AG08396 (cell line): Measurements from ENCODE around the gene PSME4.
"Not testable (repeated sequence)": the region's sequence is repeated elsewhere in the genome, so short reads cannot be mapped to it uniquely, and the experiment has no call there.

ENCODE experiments used
- DNase-seq: peaks from one replicate; pipeline ENCODE4 v3.0.0; 2012; ENCODE audit warnings: low spot score, mixed read lengths

Gene PSME4

GRCh38 chr2:53886406-53887280, 84.2 kb downstream of the PSME4 start:
- no peak for DNase-seq

GRCh38 chr2:53884883-53885282, 85.9 kb downstream of the PSME4 start:
- no peak for DNase-seq

DNA sequence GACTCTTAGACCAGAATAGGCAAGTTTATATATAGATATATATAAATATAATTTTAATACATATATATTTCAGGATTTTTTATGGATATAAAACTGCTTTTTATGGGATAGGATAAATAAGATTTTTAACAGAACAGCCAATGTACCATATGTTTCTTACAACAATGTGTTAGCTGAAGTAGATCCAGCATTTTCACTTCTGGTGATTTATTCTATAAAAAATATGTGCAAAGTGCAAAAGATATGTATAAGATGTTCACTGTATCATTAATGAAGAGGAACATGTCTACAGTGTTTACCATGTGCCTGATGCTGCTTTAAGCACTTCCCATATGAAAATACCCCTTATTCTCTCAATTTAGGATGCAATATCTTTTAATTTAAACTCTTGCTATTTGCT, 88.8 kb downstream of the PSME4 start:
- DNase-seq = no peak

GRCh38 chr2:53881360-53881759, 89.4 kb downstream of the PSME4 start:
- DNase-seq = no peak

DNA sequence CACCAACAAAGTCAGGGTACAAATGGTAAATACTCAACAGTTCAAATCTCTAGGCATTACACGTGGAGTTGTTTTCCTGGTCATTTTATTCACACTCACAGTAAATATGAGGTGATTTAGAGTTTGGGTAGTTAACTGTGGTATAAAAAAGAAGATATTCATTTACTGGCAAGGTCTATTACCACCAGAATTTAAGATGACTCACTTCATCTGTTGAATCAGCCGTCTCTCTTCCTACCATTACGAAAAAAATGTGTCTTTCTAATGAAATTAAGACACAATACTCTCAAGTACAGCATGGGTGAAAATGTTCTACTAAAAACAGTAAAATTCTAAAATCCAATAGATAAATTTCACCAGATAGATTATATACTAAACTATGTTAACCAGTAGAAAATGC, 90.0 kb downstream of the PSME4 start:
- peak; percentile 22 for DNase-seq

GRCh38 chr2:53877556-53877955, 93.2 kb downstream of the PSME4 start:
- no peak for DNase-seq

- DNase-seq = no peak
Observed at GRCh38 chr2:53877112-53877511, 93.7 kb downstream of the PSME4 start.

- no peak for DNase-seq
Observed at GRCh38 chr2:53874401-53874950, 96.3 kb downstream of the PSME4 start.

DNA sequence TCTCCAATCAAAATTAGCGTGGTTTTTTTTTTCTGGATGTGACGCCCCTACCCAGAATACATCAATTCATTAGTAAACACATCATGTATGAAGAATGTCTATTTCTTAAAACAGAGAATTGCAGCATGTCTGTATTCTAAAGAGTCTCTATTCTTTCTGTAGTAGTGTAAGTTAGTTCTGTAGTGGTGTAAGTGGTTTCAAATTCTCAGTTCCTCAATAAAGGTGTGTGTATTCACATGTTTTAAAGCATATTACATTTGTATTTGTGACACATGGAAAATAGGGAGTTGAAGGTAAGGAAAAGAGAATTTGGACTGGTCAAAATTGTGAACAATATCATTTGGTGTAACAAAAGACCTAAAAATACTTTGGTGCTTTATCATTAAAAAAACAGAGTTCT, 103.0 kb downstream of the PSME4 start:
- DNase-seq = no peak

DNA sequence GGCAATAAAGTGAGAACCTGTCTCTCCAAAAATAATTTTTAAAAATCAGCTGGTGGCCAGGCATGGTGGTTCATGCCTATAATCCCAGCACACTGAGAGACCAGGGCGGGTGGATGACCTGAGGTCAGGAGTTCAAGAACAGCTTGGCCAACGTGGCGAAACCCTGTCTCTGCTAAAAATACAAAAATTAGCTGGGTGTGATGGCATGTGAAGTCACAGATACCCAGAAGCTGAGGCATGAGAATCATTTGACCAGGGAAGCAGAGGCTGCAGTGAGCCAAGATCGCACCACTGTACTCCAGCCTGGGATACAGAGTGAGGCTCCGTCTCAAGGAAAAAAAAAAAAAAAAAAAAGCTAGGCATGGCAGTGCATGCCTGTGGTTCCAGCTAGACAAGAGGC, 103.6 kb downstream of the PSME4 start:
- no peak for DNase-seq

DNA sequence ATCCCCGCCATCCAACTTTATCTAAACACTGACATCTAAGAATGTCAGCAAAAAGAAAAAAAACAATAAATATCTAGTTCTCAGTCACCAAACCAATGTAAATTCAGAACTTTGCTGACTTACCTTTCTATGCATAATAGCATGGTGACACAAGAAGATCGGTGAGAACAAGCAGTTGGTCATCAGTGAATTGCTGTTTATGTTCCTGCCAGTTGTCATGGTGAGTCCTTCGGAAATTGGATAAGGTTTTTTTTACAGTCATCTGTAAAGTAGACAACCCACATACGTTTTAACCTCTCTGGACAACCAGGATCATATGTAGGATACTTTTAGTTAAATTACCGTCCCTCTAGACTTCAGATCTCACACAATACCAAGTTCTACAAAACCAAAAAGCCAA, 104.8 kb downstream of the PSME4 start:
- DNase-seq = no peak

- no peak for DNase-seq
Observed at GRCh38 chr2:53865264-53865663, 105.5 kb downstream of the PSME4 start.

DNA sequence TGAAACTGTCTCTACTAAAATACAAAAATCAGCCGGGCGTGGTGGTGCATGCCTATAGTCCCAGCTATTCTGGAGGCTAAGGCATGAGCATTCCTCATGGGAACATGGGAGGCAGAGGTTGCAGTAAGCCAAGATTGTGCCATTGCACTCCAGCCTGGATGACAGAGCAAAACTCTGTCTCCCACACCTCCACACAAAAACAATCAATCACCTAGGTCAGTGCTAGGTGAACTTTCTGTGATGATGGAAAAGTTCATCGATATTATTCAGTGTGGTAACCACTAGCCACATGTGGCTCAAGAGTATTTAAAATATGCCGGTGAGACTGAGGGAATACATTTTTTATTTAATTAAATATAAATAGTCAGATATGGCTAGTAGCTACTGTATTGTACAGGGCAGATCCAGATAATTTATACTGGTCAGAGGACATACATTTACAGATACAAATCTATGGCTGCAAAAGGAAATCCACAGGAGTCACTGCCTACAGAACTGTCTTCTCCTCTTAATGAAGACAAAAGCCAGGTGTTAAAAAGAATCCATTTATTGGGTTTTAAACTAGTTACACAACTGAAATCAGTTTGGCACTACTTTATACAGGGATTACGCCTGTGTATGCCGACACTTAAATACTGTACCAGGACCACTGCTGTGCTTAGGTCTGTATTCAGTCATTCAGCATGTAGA, 107.1 kb downstream of the PSME4 start:
- DNase-seq = no peak

DNA sequence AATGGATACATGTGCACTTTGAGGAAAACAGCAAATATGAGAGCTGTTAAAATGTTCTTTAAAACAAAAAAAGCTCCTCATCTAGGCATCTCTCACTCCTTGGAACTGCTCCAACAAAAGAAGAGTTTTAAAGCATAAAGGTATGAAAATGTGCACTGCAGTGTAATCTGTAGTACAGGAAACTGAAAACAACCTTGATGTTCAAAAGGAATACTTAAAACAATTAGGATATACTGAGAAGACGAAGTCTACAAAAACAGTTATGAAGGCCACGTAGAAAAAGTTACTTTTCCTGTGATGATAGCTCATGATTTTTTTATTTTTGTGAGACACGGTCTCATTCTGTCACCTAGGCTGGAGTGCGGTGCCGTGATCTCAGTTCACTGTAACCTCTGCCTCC, 109.0 kb downstream of the PSME4 start:
- no peak for DNase-seq

GRCh38 chr2:53859206-53860181, 111.3 kb downstream of the PSME4 start, which contains the start of gene GPR75:
Gene GPR75, minus strand, starts transcription at chr2:53859967. Its CDS starts 5,211 bp downstream, at chr2:53854756.
- peak; percentile 82 for DNase-seq

GRCh38 chr2:53856272-53856671, 114.5 kb downstream of the PSME4 start:
- no peak for DNase-seq

DNA sequence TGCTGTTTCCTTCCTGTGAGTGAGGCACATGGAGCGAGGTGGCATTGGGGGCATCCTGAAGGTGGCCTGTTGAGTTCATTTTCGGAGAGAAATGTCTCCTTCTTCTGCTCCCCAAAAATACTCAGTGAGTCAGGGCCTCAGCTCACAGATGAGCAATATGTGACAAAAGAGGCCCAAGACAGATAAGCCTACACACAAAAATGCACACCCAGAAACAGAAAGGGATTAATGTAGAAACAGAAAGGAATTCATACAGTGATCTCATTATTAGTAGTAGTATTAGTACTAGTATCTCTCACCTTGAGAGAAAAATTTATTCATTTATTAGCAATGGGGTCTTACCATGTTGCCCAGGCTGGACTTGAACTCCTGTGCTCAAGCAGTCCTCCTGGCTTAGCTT, 116.1 kb downstream of the PSME4 start:
- DNase-seq = no peak

- DNase-seq = no peak
Observed at GRCh38 chr2:53852532-53852931, 118.3 kb downstream of the PSME4 start.

GRCh38 chr2:53851052-53851757, 119.6 kb downstream of the PSME4 start:
- not testable (repeated sequence) for DNase-seq

GRCh38 chr2:53848062-53848461, 122.7 kb downstream of the PSME4 start:
- DNase-seq = no peak

DNA sequence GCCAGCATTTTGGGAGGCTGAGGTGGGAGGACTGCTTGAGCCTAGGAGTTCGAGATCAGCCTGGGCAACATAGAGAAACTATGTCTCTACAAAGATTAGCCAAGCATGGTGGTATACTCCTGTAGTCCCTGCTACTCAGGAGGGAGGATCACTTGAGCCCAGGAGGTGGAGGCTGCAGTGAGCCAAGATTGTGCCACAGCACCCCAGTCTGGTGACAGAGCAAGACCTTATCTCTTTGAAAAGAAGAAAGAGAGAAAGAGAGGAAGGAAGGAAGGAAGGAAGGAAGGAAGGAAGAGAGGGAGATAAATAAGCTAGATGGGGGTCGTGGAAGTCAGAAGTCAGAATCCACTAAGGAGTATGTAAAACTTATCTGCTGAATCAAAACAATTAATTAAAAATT, 127.2 kb downstream of the PSME4 start:
- DNase-seq = no peak
